ENCODE data around the gene RUNX3.

RUNX3 gene

GRCh38 chr1:24928689-24929397 is 1.2 kb downstream of the RUNX3 start:
- no peak for ATAC-seq

GRCh38 chr1:24927988-24928688 is 1.9 kb downstream of the RUNX3 start:
- ATAC-seq: no peak

GRCh38 chr1:24927473-24927872 is 2.6 kb downstream of the RUNX3 start:
- no peak for ATAC-seq

GRCh38 chr1:24926563-24927249 is 3.4 kb downstream of the RUNX3 start:
- ATAC-seq: no peak

GRCh38 chr1:24925963-24926362 is 4.1 kb downstream of the RUNX3 start:
- ATAC-seq: no peak

GRCh38 chr1:24925082-24925779 is 4.8 kb downstream of the RUNX3 start:
- ATAC-seq: peak; percentile 46 to 50

- ATAC-seq: no peak
Observed at GRCh38 chr1:24923485-24924113, 6.5 kb downstream of the RUNX3 start.

- ATAC-seq: peak; percentile 42 to 50
Observed at GRCh38 chr1:24921938-24922662, 8.0 kb downstream of the RUNX3 start.

GRCh38 chr1:24921412-24921811 is 8.7 kb downstream of the RUNX3 start:
- ATAC-seq: no peak

- peak; percentile 42 for ATAC-seq
Observed at GRCh38 chr1:24920533-24920925, 9.5 kb downstream of the RUNX3 start.

- peak; percentile 61 to 66 for ATAC-seq
Observed at GRCh38 chr1:24919791-24920532, 10.1 kb downstream of the RUNX3 start.

GRCh38 chr1:24918995-24919605 is 11.0 kb downstream of the RUNX3 start:
- no peak for ATAC-seq

- no peak for ATAC-seq
Observed at GRCh38 chr1:24918370-24918769, 11.7 kb downstream of the RUNX3 start.

GRCh38 chr1:24917327-24918074 is 12.6 kb downstream of the RUNX3 start:
- ATAC-seq: no peak

GRCh38 chr1:24915816-24916602 is 14.1 kb downstream of the RUNX3 start:
- ATAC-seq: no peak

GRCh38 chr1:24914226-24915069 is 15.6 kb downstream of the RUNX3 start:
- no peak for ATAC-seq

- ATAC-seq: no peak
Observed at GRCh38 chr1:24913616-24914225, 16.4 kb downstream of the RUNX3 start.

GRCh38 chr1:24913274-24913604 is 16.8 kb downstream of the RUNX3 start:
- no peak for ATAC-seq
